WTC11 (cell line): Measurements from ENCODE around the gene MTFP1. TPM values are rescaled to one million over a fixed set of nuclear protein-coding genes. Genes with fewer than 3 reads are reported as not detected.
A peak's percentile ranks its signal among the peaks of the same experiment; 100 is the strongest.

Experiments
- ATAC-seq: fragments of 200-7000 bp; cut with Tn5 transposase; 2 replicates; pipeline ENCODE4 v1.10.0; 2021; ENCODE audit warnings: mild to moderate bottlenecking, moderate library complexity
- CTCF ChIA-PET: fragments of 300-600 bp; sonication (Branson Sonifier 250); formaldehyde crosslinking; loops from one replicate; lab custom pipeline; 2021; ENCODE audit warnings: antibody characterized with exemption; lab: Charles Lee
- POLR2A ChIA-PET: fragments of 350-600 bp; sonication (Branson Sonifier 250); formaldehyde crosslinking; loops from one replicate; lab custom pipeline; 2021; ENCODE audit warnings: antibody characterized with exemption; lab: Charles Lee
- DNase-seq: peaks from one replicate; pipeline ENCODE4 v3.0.0; 2021; ENCODE audit warnings: low spot score
- H3K27ac Mint-ChIP-seq: 2 replicates; pipeline ENCODE4 v1.8.0; 2021; ENCODE audit warnings: mixed read lengths
- H3K27me3 Mint-ChIP-seq: 2 replicates; pipeline ENCODE4 v1.8.0; 2021; ENCODE audit warnings: low read depth, mild to moderate bottlenecking, moderate library complexity, mixed read lengths
- H3K36me3 Mint-ChIP-seq: 2 replicates; pipeline ENCODE4 v1.8.0; 2021; ENCODE audit warnings: mixed read lengths
- H3K4me1 Mint-ChIP-seq: 2 replicates; pipeline ENCODE4 v1.8.0; 2022; ENCODE audit warnings: mixed read lengths
- H3K4me3 Mint-ChIP-seq: 2 replicates; pipeline ENCODE4 v1.8.0; 2021; ENCODE audit warnings: mild to moderate bottlenecking, moderate library complexity, mixed read lengths
- H3K9me3 Mint-ChIP-seq: 2 replicates; pipeline ENCODE4 v1.8.0; 2021; ENCODE audit warnings: mixed read lengths
- ATF1 ChIP-seq: sonication (generic); formaldehyde crosslinking; IDR thresholded peaks from 2 replicates; pipeline ENCODE4 v1.8.1; 2023; ENCODE audit warnings: mild to moderate bottlenecking, moderate library complexity, missing genetic modification reagents
- CREM ChIP-seq: sonication (generic); formaldehyde crosslinking; IDR thresholded peaks from 2 replicates; pipeline ENCODE4 v1.8.1; 2022; ENCODE audit warnings: mild to moderate bottlenecking, missing genetic modification reagents, moderate library complexity
- ETV6 ChIP-seq: sonication (generic); formaldehyde crosslinking; IDR thresholded peaks from 2 replicates; pipeline ENCODE4 v1.8.1; 2022; ENCODE audit warnings: mild to moderate bottlenecking, missing genetic modification reagents
- FOXJ3 ChIP-seq: sonication (generic); formaldehyde crosslinking; IDR thresholded peaks from 2 replicates; pipeline ENCODE4 v1.9.0; 2021; ENCODE audit warnings: missing genetic modification reagents, mild to moderate bottlenecking, borderline replicate concordance
- IRF1 ChIP-seq: sonication (generic); formaldehyde crosslinking; IDR thresholded peaks from 2 replicates; pipeline ENCODE4 v1.8.0; 2023; ENCODE audit warnings: missing genetic modification reagents
- MYBL2 ChIP-seq: sonication (generic); formaldehyde crosslinking; IDR thresholded peaks from 2 replicates; pipeline ENCODE4 v1.8.1; 2023; ENCODE audit warnings: mild to moderate bottlenecking, moderate library complexity, missing genetic modification reagents
- NR2C2 ChIP-seq: sonication (generic); formaldehyde crosslinking; IDR thresholded peaks from 2 replicates; pipeline ENCODE4 v1.8.0; 2022; ENCODE audit warnings: mild to moderate bottlenecking, missing genetic modification reagents
- RORB ChIP-seq: fragments of 250-450 bp; sonication (Bioruptor Pico); IDR thresholded peaks from 2 replicates; pipeline ENCODE4 v1.9.0; 2021; ENCODE audit warnings: mild to moderate bottlenecking
- SMAD3 ChIP-seq: sonication (generic); formaldehyde crosslinking; IDR thresholded peaks from 2 replicates; pipeline ENCODE4 v1.8.0; 2022; ENCODE audit warnings: missing genetic modification reagents, mild to moderate bottlenecking, borderline replicate concordance
- SMAD4 ChIP-seq: sonication (generic); formaldehyde crosslinking; IDR thresholded peaks from 2 replicates; pipeline ENCODE4 v1.8.0; 2022; ENCODE audit warnings: mild to moderate bottlenecking, missing genetic modification reagents
- TCF7 ChIP-seq: sonication (generic); formaldehyde crosslinking; IDR thresholded peaks from 2 replicates; pipeline ENCODE4 v1.8.0; 2022; ENCODE audit warnings: mild to moderate bottlenecking, low read depth, missing genetic modification reagents, moderate library complexity
- ZBTB21 ChIP-seq: sonication (generic); formaldehyde crosslinking; IDR thresholded peaks from 2 replicates; pipeline ENCODE4 v1.8.1; 2023; ENCODE audit warnings: mild to moderate bottlenecking, missing genetic modification reagents, borderline replicate concordance
- ZNF263 ChIP-seq: sonication (generic); formaldehyde crosslinking; IDR thresholded peaks from 2 replicates; pipeline ENCODE4 v1.8.1; 2022; ENCODE audit warnings: low read depth, mild to moderate bottlenecking, moderate library complexity, missing genetic modification reagents
- ZNF423 ChIP-seq: fragments of 250-450 bp; sonication (Bioruptor Pico); IDR thresholded peaks from 2 replicates; pipeline ENCODE4 v2.1.2; 2022; ENCODE audit warnings: mild to moderate bottlenecking, moderate library complexity
- total RNA-seq: library from RNA; stranded (reverse); gene quantifications from 3 replicates; pipeline ENCODE4 v1.2.3, GENCODE V29; 2021
- TF ChIP-seq, protein P1 (sequence below): sonication (generic); formaldehyde crosslinking; IDR thresholded peaks from 2 replicates; pipeline ENCODE4 v1.8.1; 2023; ENCODE audit warnings: mild to moderate bottlenecking, missing genetic modification reagents, borderline replicate concordance
- TF ChIP-seq, protein P2 (sequence below): sonication (generic); formaldehyde crosslinking; IDR thresholded peaks from 2 replicates; pipeline ENCODE4 v1.8.1; 2023; ENCODE audit warnings: mild to moderate bottlenecking, missing genetic modification reagents
- TF ChIP-seq, protein P3 (sequence below): sonication (generic); formaldehyde crosslinking; IDR thresholded peaks from 2 replicates; pipeline ENCODE4 v1.8.0; 2022; ENCODE audit warnings: mild to moderate bottlenecking, missing genetic modification reagents

Gene MTFP1
- total RNA-seq, 1 experiment from 2014 or later = 75.0 TPM

GRCh38 chr22:30416837-30417236 lies 8.7 kb upstream of the MTFP1 start (continued):
- TF ChIP-seq IRF1 (CRISPR knock-in tag) (no peak), NR2C2 (CRISPR knock-in tag) (no peak)
- TF ChIP-seq, protein P1, sequence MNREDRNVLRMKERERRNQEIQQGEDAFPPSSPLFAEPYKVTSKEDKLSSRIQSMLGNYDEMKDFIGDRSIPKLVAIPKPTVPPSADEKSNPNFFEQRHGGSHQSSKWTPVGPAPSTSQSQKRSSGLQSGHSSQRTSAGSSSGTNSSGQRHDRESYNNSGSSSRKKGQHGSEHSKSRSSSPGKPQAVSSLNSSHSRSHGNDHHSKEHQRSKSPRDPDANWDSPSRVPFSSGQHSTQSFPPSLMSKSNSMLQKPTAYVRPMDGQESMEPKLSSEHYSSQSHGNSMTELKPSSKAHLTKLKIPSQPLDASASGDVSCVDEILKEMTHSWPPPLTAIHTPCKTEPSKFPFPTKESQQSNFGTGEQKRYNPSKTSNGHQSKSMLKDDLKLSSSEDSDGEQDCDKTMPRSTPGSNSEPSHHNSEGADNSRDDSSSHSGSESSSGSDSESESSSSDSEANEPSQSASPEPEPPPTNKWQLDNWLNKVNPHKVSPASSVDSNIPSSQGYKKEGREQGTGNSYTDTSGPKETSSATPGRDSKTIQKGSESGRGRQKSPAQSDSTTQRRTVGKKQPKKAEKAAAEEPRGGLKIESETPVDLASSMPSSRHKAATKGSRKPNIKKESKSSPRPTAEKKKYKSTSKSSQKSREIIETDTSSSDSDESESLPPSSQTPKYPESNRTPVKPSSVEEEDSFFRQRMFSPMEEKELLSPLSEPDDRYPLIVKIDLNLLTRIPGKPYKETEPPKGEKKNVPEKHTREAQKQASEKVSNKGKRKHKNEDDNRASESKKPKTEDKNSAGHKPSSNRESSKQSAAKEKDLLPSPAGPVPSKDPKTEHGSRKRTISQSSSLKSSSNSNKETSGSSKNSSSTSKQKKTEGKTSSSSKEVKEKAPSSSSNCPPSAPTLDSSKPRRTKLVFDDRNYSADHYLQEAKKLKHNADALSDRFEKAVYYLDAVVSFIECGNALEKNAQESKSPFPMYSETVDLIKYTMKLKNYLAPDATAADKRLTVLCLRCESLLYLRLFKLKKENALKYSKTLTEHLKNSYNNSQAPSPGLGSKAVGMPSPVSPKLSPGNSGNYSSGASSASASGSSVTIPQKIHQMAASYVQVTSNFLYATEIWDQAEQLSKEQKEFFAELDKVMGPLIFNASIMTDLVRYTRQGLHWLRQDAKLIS (CRISPR knock-in tag) = no peak
- TF ChIP-seq, all 79 proteins: peak for 0

- Mint-ChIP-seq H3K4me1 (peaks cover 26% of the 10 kb centered on the region), H3K27ac (no peak overlapping the region), H3K27me3 (no peaks in the 10 kb centered on the region; the same call in 1 of the 2 replicates), H3K4me3 (no peak overlapping the region), H3K9me3 (no peaks in the 10 kb centered on the region), H3K36me3 (peaks cover 46% of the 10 kb centered on the region)
- ATAC-seq = no peak
- TF ChIP-seq SMAD4 = no peak
- POLR2A ChIA-PET = interaction anchor here (0.7 kb wide), 1 partner anchor 814 kb away, joined by 5 read pairs; no protein-coding TSS in a partner anchor
- CTCF ChIA-PET = no interaction called here
- DNase-seq = no peak
Measured at GRCh38 chr22:30420347-30421125, 5.0 kb upstream of the MTFP1 start.

- Mint-ChIP-seq H3K27ac (peak overlapping the region; percentile 87), H3K9me3 (no peaks in the 10 kb centered on the region), H3K36me3 (peaks cover 33% of the 10 kb centered on the region), H3K27me3 (no peaks in the 10 kb centered on the region; the same call in 1 of the 2 replicates), H3K4me1 (peaks cover 30% of the 10 kb centered on the region), H3K4me3 (peak overlapping the region; percentile 83)
- CTCF ChIA-PET = interaction anchor here (1.4 to 6.3 kb wide), 4 partner anchors 25 to 134 kb away, joined by 3 to 149 read pairs (median 36); partner anchors contain the start of genes RNF215, SEC14L2 and TBC1D10A
- DNase-seq = no peak
- ATAC-seq = no peak
- no peak for TF ChIP-seq SMAD3 (CRISPR knock-in tag)
- TF ChIP-seq, protein P2, sequence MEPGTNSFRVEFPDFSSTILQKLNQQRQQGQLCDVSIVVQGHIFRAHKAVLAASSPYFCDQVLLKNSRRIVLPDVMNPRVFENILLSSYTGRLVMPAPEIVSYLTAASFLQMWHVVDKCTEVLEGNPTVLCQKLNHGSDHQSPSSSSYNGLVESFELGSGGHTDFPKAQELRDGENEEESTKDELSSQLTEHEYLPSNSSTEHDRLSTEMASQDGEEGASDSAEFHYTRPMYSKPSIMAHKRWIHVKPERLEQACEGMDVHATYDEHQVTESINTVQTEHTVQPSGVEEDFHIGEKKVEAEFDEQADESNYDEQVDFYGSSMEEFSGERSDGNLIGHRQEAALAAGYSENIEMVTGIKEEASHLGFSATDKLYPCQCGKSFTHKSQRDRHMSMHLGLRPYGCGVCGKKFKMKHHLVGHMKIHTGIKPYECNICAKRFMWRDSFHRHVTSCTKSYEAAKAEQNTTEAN = no peak
- TF ChIP-seq FOXJ3 (CRISPR knock-in tag) = no peak
- POLR2A ChIA-PET = interaction anchor here (0.8 to 1.3 kb wide), 2 partner anchors 9 to 11 kb away, joined by 3 to 4 read pairs; no protein-coding TSS in a partner anchor
Measured at GRCh38 chr22:30421695-30422480, 3.7 kb upstream of the MTFP1 start.

GRCh38 chr22:30422481-30423300 lies 2.9 kb upstream of the MTFP1 start:
- peak; percentile 1 for ATAC-seq
- ChIA-PET CTCF (interaction anchor here (0.6 to 6.3 kb wide), 14 partner anchors 10 to 1119 kb away, joined by 3 to 149 read pairs (median 6); partner anchors contain the start of genes CASTOR1, RNF215, SEC14L2 and TBC1D10A), POLR2A (interaction anchor here (0.8 to 3.2 kb wide), 7 partner anchors 10 to 135 kb away, joined by 3 to 35 read pairs (median 7); partner anchors contain the start of genes CCDC157, RNF215, SEC14L2 and SF3A1)
- DNase-seq = peak; percentile 46
- Mint-ChIP-seq H3K27me3 (no peaks in the 10 kb centered on the region; the same call in 1 of the 2 replicates), H3K4me1 (peaks cover 32% of the 10 kb centered on the region)
- TF ChIP-seq ZNF423 (CRISPR knock-in tag) (peak; percentile 28; the same call in 1 of the 2 replicates), CREM (CRISPR knock-in tag) (0 out of 2 replicates have a peak, but pooled peaks have one; percentile 3), RORB (no peak), ZNF263 (CRISPR knock-in tag) (no peak), MYBL2 (CRISPR knock-in tag) (no peak), ATF1 (no peak), ZBTB21 (CRISPR knock-in tag) (peak; percentile 1; the same call in 1 of the 2 replicates), ETV6 (CRISPR knock-in tag) (0 out of 2 replicates have a peak, but pooled peaks have one; percentile 28), TCF7 (CRISPR knock-in tag) (no peak)
- TF ChIP-seq, protein P3, sequence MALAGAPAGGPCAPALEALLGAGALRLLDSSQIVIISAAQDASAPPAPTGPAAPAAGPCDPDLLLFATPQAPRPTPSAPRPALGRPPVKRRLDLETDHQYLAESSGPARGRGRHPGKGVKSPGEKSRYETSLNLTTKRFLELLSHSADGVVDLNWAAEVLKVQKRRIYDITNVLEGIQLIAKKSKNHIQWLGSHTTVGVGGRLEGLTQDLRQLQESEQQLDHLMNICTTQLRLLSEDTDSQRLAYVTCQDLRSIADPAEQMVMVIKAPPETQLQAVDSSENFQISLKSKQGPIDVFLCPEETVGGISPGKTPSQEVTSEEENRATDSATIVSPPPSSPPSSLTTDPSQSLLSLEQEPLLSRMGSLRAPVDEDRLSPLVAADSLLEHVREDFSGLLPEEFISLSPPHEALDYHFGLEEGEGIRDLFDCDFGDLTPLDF (CRISPR knock-in tag) = no peak
- TF ChIP-seq, all 79 proteins: peak for 4
- H3K9me3 Mint-ChIP-seq = no peaks in the 10 kb centered on the region
- peak overlapping the region; percentile 83 for H3K4me3 Mint-ChIP-seq
- H3K36me3 Mint-ChIP-seq = peaks cover 34% of the 10 kb centered on the region
- peak overlapping the region; percentile 87 for H3K27ac Mint-ChIP-seq
